Caco-2 (cell line): ENCODE data around the gene MECR. TPM values are rescaled to one million over a fixed set of nuclear protein-coding genes. Genes with fewer than 3 reads are reported as not detected.
A peak's percentile ranks its signal among the peaks of the same experiment; 100 is the strongest.

ENCODE experiments used
- BruUV-seq: library from RNA; stranded (reverse); fragments of 400-500 nt; replicated peaks from 2 replicates; lab custom pipeline; 2021; lab: Mats Ljungman, UMichigan
- CTCF ChIA-PET: fragments of 300-600 bp; sonication (Branson Sonifier 250); formaldehyde crosslinking; loops from one replicate; lab custom pipeline; 2022; ENCODE audit warnings: antibody characterized with exemption; lab: Charles Lee
- POLR2A ChIA-PET: fragments of 300-600 bp; sonication (Branson Sonifier 250); formaldehyde crosslinking; loops from one replicate; lab custom pipeline; 2022; ENCODE audit warnings: antibody characterized with exemption; lab: Charles Lee
- DNase-seq, 2 experiments: peaks; one replicate each; pipeline versions ENCODE4 v3.0.0 to v3.0.0-alpha.2; 2020 to 2022
- H3K27me3 ChIP-seq: replicated peaks from 2 replicates; pipeline ENCODE4 v1.6.0; 2011; ENCODE audit warnings: low read length; ENCODE audit not compliant: control insufficient read depth, insufficient read depth
- H3K36me3 ChIP-seq: 2 replicates; pipeline ENCODE4 v1.5.1; 2011; ENCODE audit warnings: low read length; ENCODE audit not compliant: control insufficient read depth, insufficient read depth
- H3K4me1 ChIP-seq: fragments of 250-450 bp; sonication (Bioruptor Pico); 2 replicates; pipeline ENCODE4 v1.5.1; 2020; ENCODE audit warnings: mild to moderate bottlenecking
- H3K4me3 ChIP-seq: 2 replicates; pipeline ENCODE4 v1.5.1; 2011; ENCODE audit warnings: low read depth, mild to moderate bottlenecking, control low read depth, low read length
- H3K9me3 ChIP-seq: fragments of 250-450 bp; sonication (Bioruptor Pico); 2 replicates; pipeline ENCODE4 v1.5.1; 2020; ENCODE audit warnings: mild to moderate bottlenecking, moderate library complexity
- H3K27ac Mint-ChIP-seq: one replicate; pipeline ENCODE4 v1.8.0; 2022; ENCODE audit warnings: mixed read lengths; ENCODE audit not compliant: unreplicated experiment
- H3K27me3 Mint-ChIP-seq: one replicate; pipeline ENCODE4 v1.8.0; 2022; ENCODE audit warnings: mixed read lengths; ENCODE audit not compliant: insufficient read depth, unreplicated experiment
- H3K36me3 Mint-ChIP-seq: one replicate; pipeline ENCODE4 v1.8.0; 2022; ENCODE audit warnings: mild to moderate bottlenecking, mixed read lengths; ENCODE audit not compliant: insufficient read depth, unreplicated experiment
- H3K4me1 Mint-ChIP-seq: one replicate; pipeline ENCODE4 v1.8.0; 2022; ENCODE audit warnings: low read depth, mixed read lengths; ENCODE audit not compliant: unreplicated experiment
- H3K4me3 Mint-ChIP-seq: one replicate; pipeline ENCODE4 v1.8.0; 2022; ENCODE audit warnings: mild to moderate bottlenecking, moderate library complexity, mixed read lengths; ENCODE audit not compliant: unreplicated experiment
- H3K9me3 Mint-ChIP-seq: one replicate; pipeline ENCODE4 v1.8.0; 2022; ENCODE audit warnings: mixed read lengths; ENCODE audit not compliant: unreplicated experiment
- CTCF ChIP-seq, 2 experiments: fragments of 200-600 bp in 1 of 2; IDR thresholded peaks; 1 replicate in 1 of 2; 2 replicates in 1 of 2; pipeline versions ENCODE4 v1.5.1 to v1.8.0; 2011 to 2022; ENCODE audit warnings: antibody characterized with exemption in 1 of 2, control low read depth in 1 of 2, inconsistent platforms in 1 of 2, low read depth in 1 of 2, low read length in 1 of 2, mild to moderate bottlenecking in 1 of 2, moderate library complexity in 1 of 2; ENCODE audit not compliant: insufficient read depth in 1 of 2, severe bottlenecking in 1 of 2, unreplicated experiment in 1 of 2
- intact Hi-C: fragments of 100-400 bp; cut with micrococcal nuclease; formaldehyde crosslinking; loops from one replicate; pipeline ENCODE4 v1.10.0; 2022; ENCODE audit not compliant: unreplicated experiment
- total RNA-seq: library from RNA; stranded (reverse); gene quantifications from 2 replicates; pipeline ENCODE4 v1.2.3, GENCODE V29; 2022

Gene MECR
- total RNA-seq, 1 experiment from 2014 or later: 23.1 TPM

- DNase-seq: no peak
- Mint-ChIP-seq H3K27me3 (no peaks in the 10 kb centered on the region), H3K27ac (no peak overlapping the region), H3K36me3 (peaks cover 9% of the 10 kb centered on the region), H3K4me1 (peaks cover 18% of the 10 kb centered on the region), H3K4me3 (no peak overlapping the region), H3K9me3 (no peaks in the 10 kb centered on the region)
- Histone ChIP-seq H3K27me3 (no peaks in the 10 kb centered on the region), H3K4me3 (no peak overlapping the region), H3K36me3 (no peaks in the 10 kb centered on the region), H3K4me1 (peaks cover 33% of the 10 kb centered on the region), H3K9me3 (no peaks in the 10 kb centered on the region)
- ChIA-PET CTCF (interaction anchor here (0.6 kb wide), 1 partner anchor 1926 kb away, joined by 3 read pairs; no protein-coding TSS in a partner anchor), POLR2A (no interaction called here)
- intact Hi-C loops: no loop called here
- BruUV-seq: no TSS peak
- TF ChIP-seq CTCF (IDR thresholded peaks at IDR 0.05; ENCODE audit: insufficient read depth in 1 of 2, low read depth in 1 of 2, low read length in 1 of 2, severe bottlenecking in 1 of 2, unreplicated experiment in 1 of 2): no peak
These were observed 12.5 kb upstream of the MECR start for GRCh38 chr1:29243023-29243870.

- H3K9me3 Mint-ChIP-seq: no peaks in the 10 kb centered on the region
- intact Hi-C loops: no loop called here
- no peaks in the 10 kb centered on the region for H3K27me3 Mint-ChIP-seq
- DNase-seq: no peak
- Histone ChIP-seq H3K9me3 (no peaks in the 10 kb centered on the region), H3K4me1 (peaks cover 30% of the 10 kb centered on the region), H3K4me3 (no peak overlapping the region), H3K36me3 (no peaks in the 10 kb centered on the region), H3K27me3 (no peaks in the 10 kb centered on the region)
- H3K4me1 Mint-ChIP-seq: peaks cover 11% of the 10 kb centered on the region
- peak overlapping the region; percentile 35 for H3K27ac Mint-ChIP-seq
- no peak for TF ChIP-seq CTCF (IDR thresholded peaks at IDR 0.05; ENCODE audit: insufficient read depth in 1 of 2, low read depth in 1 of 2, low read length in 1 of 2, severe bottlenecking in 1 of 2, unreplicated experiment in 1 of 2)
- BruUV-seq: no TSS peak
- H3K4me3 Mint-ChIP-seq: no peak overlapping the region
- CTCF ChIA-PET: no interaction called here
- POLR2A ChIA-PET: no interaction called here
- H3K36me3 Mint-ChIP-seq: peaks cover 19% of the 10 kb centered on the region
These were observed 10.3 kb upstream of the MECR start for GRCh38 chr1:29240986-29241385.

GRCh38 chr1:29240400-29240837, 9.7 kb upstream of the MECR start:
- POLR2A ChIA-PET: no interaction called here
- intact Hi-C loops: no loop called here

More at GRCh38 chr1:29240400-29240837, 9.7 kb upstream of the MECR start:
- CTCF ChIA-PET: no interaction called here
- Histone ChIP-seq H3K36me3 (no peaks in the 10 kb centered on the region), H3K4me3 (no peak overlapping the region), H3K4me1 (peaks cover 26% of the 10 kb centered on the region), H3K9me3 (no peaks in the 10 kb centered on the region), H3K27me3 (no peaks in the 10 kb centered on the region)
- peak in 1 of 2 experiments; percentile 5 for TF ChIP-seq CTCF (IDR thresholded peaks at IDR 0.05; ENCODE audit: insufficient read depth in 1 of 2, low read depth in 1 of 2, low read length in 1 of 2, severe bottlenecking in 1 of 2, unreplicated experiment in 1 of 2)
- Mint-ChIP-seq H3K36me3 (peaks cover 19% of the 10 kb centered on the region), H3K4me1 (peaks cover 11% of the 10 kb centered on the region), H3K27ac (peak overlapping the region; percentile 71), H3K9me3 (no peaks in the 10 kb centered on the region), H3K27me3 (no peaks in the 10 kb centered on the region), H3K4me3 (no peak overlapping the region)
- peak in 1 of 2 experiments; percentile 33 for DNase-seq
- no TSS peak for BruUV-seq
